Endothelial cell of umbilical vein (primary cell): ENCODE results near the gene IWS1.

Source experiments
- JUN ChIP-seq: IDR thresholded peaks from 2 replicates; pipeline ENCODE4 v1.6.1; 2011; ENCODE audit warnings: borderline replicate concordance, low read depth; ENCODE audit not compliant: insufficient read length, insufficient read depth
- POLR2A ChIP-seq: IDR thresholded peaks from 2 replicates; pipeline ENCODE4 v1.6.1; 2012; ENCODE audit warnings: low read depth, mild to moderate bottlenecking, control low read depth, low read length

GRCh38 chr2:127485694-127486071 lies 40.6 kb downstream of the IWS1 start:
- TF ChIP-seq POLR2A (no peak), JUN (no peak)
